ENCODE results near the gene COMT. TPM values are rescaled to one million over a fixed set of nuclear protein-coding genes. Genes with fewer than 3 reads are reported as not detected.

Gene COMT
- total and polyA plus RNA-seq, 2 experiments from 2014 or later, result 29.6 to 29.8 TPM

- Histone ChIP-seq H3K4me2 (no peak overlapping the region), H3K27me3 (ENCODE audit: insufficient read depth) (no peaks in the 10 kb centered on the region), H2AFZ (no peak overlapping the region), H3K27ac (ENCODE audit: low read depth) (no peak overlapping the region), H3K36me3 (ENCODE audit: insufficient read depth) (no peaks in the 10 kb centered on the region), H3K4me3 (no peak overlapping the region), H4K20me1 (replicated peaks; ENCODE audit: insufficient read depth) (no peaks in the 10 kb centered on the region), H3F3A (replicated peaks; ENCODE audit: low read depth) (peaks cover 13% of the 10 kb centered on the region; the same call in 1 of the 2 replicates), H3K4me1 (ENCODE audit: insufficient read depth) (peaks cover 20% of the 10 kb centered on the region), H3K9me2 (ENCODE audit: insufficient read depth) (no peaks in the 10 kb centered on the region), H3K79me2 (replicated peaks; ENCODE audit: insufficient read depth) (no peaks in the 10 kb centered on the region)
- Mint-ChIP-seq H3K36me3 (ENCODE audit: low read depth) (no peaks in the 10 kb centered on the region), H3K27ac (no peak overlapping the region), H3K9me3 (no peaks in the 10 kb centered on the region), H3K4me3 (no peak overlapping the region), H3K27me3 (ENCODE audit: insufficient read depth, low read depth, poor library complexity) (peaks cover 14% of the 10 kb centered on the region), H3K4me1 (peaks cover 31% of the 10 kb centered on the region)
- ATAC-seq, result no peak
- no peak for TF ChIP-seq POLR2AphosphoS5 (IDR thresholded peaks at IDR 0.05; ENCODE audit: low read depth)
- no peak for DNase-seq (ENCODE audit: low spot score)
These were observed 48.2 kb upstream of the COMT start for GRCh38 chr22:19893363-19893762.

- Histone ChIP-seq H2AFZ (no peak overlapping the region), H3K79me2 (replicated peaks; ENCODE audit: insufficient read depth) (no peaks in the 10 kb centered on the region), H3K27me3 (ENCODE audit: insufficient read depth) (no peaks in the 10 kb centered on the region), H3K4me1 (ENCODE audit: insufficient read depth) (peaks cover 20% of the 10 kb centered on the region), H3K36me3 (ENCODE audit: insufficient read depth) (no peaks in the 10 kb centered on the region), H3K27ac (ENCODE audit: low read depth) (no peak overlapping the region), H3K4me2 (no peak overlapping the region), H3K9me2 (ENCODE audit: insufficient read depth) (no peaks in the 10 kb centered on the region), H4K20me1 (replicated peaks; ENCODE audit: insufficient read depth) (no peaks in the 10 kb centered on the region), H3F3A (replicated peaks; ENCODE audit: low read depth) (peaks cover 13% of the 10 kb centered on the region; the same call in 1 of the 2 replicates), H3K4me3 (no peak overlapping the region)
- no peak overlapping the region for H3K27ac Mint-ChIP-seq
- ATAC-seq (no peak), DNase-seq (ENCODE audit: low spot score) (no peak)
- no peaks in the 10 kb centered on the region for H3K9me3 Mint-ChIP-seq
- peaks cover 16% of the 10 kb centered on the region for H3K27me3 Mint-ChIP-seq (ENCODE audit: insufficient read depth, low read depth, poor library complexity)
- H3K36me3 Mint-ChIP-seq (ENCODE audit: low read depth), result no peaks in the 10 kb centered on the region
- peaks cover 27% of the 10 kb centered on the region for H3K4me1 Mint-ChIP-seq
- no peak overlapping the region for H3K4me3 Mint-ChIP-seq
- no peak for TF ChIP-seq CTCF (conservative IDR thresholded peaks at IDR 0.05; ENCODE audit: low read depth in 2 of 2)
- TF ChIP-seq REST (IDR thresholded peaks at IDR 0.05; ENCODE audit: unreplicated experiment), result no peak
- TF ChIP-seq ZNF114 (CRISPR knock-in tag; IDR thresholded peaks at IDR 0.05), result no peak
- no peak for TF ChIP-seq JUNB (IDR thresholded peaks at IDR 0.05; ENCODE audit: unreplicated experiment)
- TF ChIP-seq ZNF331 (CRISPR knock-in tag; IDR thresholded peaks at IDR 0.05; ENCODE audit: low read depth), result no peak
- no peak for TF ChIP-seq ETS1 (IDR thresholded peaks at IDR 0.05)
- no peak for TF ChIP-seq EZH2phosphoT487 (IDR thresholded peaks at IDR 0.05; ENCODE audit: unreplicated experiment)
- TF ChIP-seq STAT1 (IDR thresholded peaks at IDR 0.05; ENCODE audit: unreplicated experiment), result no peak
These were observed 46.3 kb upstream of the COMT start for GRCh38 chr22:19895160-19895849.

All from GM23338 (cell line).